ENCODE data around the gene ULBP1. TPM values are rescaled to one million over a fixed set of nuclear protein-coding genes. Genes with fewer than 3 reads are reported as not detected.

The ULBP1 gene
- total RNA-seq, 1 experiment from 2014 or later = 0.81 TPM

- TF ChIP-seq, protein P1, sequence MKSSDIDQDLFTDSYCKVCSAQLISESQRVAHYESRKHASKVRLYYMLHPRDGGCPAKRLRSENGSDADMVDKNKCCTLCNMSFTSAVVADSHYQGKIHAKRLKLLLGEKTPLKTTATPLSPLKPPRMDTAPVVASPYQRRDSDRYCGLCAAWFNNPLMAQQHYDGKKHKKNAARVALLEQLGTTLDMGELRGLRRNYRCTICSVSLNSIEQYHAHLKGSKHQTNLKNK (CRISPR knock-in tag; IDR thresholded peaks at IDR 0.05) = no peak
- TF ChIP-seq ZNF232 (CRISPR knock-in tag; IDR thresholded peaks at IDR 0.05) (no peak), NR3C1 (CRISPR knock-in tag; conservative IDR thresholded peaks at IDR 0.05; ENCODE audit: low read depth) (no peak), NR1H2 (CRISPR knock-in tag; IDR thresholded peaks at IDR 0.05) (no peak), ZBTB43 (CRISPR knock-in tag; IDR thresholded peaks at IDR 0.05) (0 out of 2 replicates have a peak, but pooled peaks have one; percentile 58), ETV6 (CRISPR knock-in tag; IDR thresholded peaks at IDR 0.05) (no peak), AFF4 (CRISPR knock-in tag; IDR thresholded peaks at IDR 0.05; ENCODE audit: borderline replicate concordance) (no peak), GABPB1 (CRISPR knock-in tag; IDR thresholded peaks at IDR 0.05) (peak; percentile 97), RELA (CRISPR knock-in tag; IDR thresholded peaks at IDR 0.05; ENCODE audit: borderline replicate concordance) (0 out of 2 replicates have a peak, but pooled peaks have one; percentile 23), NFATC4 (CRISPR knock-in tag; IDR thresholded peaks at IDR 0.05) (no peak), ESRRA (CRISPR knock-in tag; IDR thresholded peaks at IDR 0.05; ENCODE audit: borderline replicate concordance) (no peak), JAZF1 (CRISPR knock-in tag; IDR thresholded peaks at IDR 0.05) (no peak), E2F4 (CRISPR knock-in tag; IDR thresholded peaks at IDR 0.05; ENCODE audit: borderline replicate concordance, low read depth) (peak; percentile 68; the same call in 1 of the 2 replicates), ZNF121 (CRISPR knock-in tag; IDR thresholded peaks at IDR 0.05) (no peak), MXD4 (CRISPR knock-in tag; IDR thresholded peaks at IDR 0.05; ENCODE audit: borderline replicate concordance) (no peak), ZNF416 (CRISPR knock-in tag; IDR thresholded peaks at IDR 0.05) (no peak), NFE2L1 (CRISPR knock-in tag; IDR thresholded peaks at IDR 0.05) (peak; percentile 58; the same call in 1 of the 2 replicates)
- TF ChIP-seq, protein P2, sequence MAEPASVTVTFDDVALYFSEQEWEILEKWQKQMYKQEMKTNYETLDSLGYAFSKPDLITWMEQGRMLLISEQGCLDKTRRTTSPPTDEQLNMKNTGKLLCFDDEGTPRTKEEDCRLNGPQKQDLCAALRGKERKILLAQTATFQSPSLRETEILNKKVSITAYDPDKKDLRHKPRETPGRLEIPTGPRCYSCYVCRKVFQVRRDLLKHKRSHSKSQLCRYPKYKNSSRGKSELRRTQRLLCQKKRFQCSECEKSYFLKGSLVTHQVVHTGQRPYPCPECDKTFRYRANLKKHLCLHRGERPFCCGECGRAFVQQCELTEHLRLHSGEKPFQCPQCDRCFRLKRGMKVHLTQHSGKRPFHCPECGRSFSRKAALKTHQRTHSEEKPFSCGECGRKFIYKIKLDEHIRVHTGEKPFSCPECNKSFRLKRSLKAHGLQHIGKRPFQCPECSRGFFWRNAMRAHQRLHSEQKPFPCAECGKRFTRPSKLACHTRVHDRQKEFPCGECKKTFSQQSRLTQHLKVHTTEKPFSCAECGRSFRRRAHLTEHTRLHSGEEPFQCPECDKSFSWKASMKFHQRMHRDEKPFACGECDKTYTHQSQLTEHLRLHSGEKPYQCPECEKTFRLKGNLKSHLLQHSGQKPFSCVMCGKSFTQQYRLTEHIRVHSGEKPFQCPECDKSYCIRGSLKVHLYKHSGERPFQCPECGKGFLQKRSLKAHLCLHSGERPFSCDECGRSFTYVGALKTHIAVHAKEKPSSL (CRISPR knock-in tag; conservative IDR thresholded peaks at IDR 0.05) = no peak
- TF ChIP-seq, protein P3, sequence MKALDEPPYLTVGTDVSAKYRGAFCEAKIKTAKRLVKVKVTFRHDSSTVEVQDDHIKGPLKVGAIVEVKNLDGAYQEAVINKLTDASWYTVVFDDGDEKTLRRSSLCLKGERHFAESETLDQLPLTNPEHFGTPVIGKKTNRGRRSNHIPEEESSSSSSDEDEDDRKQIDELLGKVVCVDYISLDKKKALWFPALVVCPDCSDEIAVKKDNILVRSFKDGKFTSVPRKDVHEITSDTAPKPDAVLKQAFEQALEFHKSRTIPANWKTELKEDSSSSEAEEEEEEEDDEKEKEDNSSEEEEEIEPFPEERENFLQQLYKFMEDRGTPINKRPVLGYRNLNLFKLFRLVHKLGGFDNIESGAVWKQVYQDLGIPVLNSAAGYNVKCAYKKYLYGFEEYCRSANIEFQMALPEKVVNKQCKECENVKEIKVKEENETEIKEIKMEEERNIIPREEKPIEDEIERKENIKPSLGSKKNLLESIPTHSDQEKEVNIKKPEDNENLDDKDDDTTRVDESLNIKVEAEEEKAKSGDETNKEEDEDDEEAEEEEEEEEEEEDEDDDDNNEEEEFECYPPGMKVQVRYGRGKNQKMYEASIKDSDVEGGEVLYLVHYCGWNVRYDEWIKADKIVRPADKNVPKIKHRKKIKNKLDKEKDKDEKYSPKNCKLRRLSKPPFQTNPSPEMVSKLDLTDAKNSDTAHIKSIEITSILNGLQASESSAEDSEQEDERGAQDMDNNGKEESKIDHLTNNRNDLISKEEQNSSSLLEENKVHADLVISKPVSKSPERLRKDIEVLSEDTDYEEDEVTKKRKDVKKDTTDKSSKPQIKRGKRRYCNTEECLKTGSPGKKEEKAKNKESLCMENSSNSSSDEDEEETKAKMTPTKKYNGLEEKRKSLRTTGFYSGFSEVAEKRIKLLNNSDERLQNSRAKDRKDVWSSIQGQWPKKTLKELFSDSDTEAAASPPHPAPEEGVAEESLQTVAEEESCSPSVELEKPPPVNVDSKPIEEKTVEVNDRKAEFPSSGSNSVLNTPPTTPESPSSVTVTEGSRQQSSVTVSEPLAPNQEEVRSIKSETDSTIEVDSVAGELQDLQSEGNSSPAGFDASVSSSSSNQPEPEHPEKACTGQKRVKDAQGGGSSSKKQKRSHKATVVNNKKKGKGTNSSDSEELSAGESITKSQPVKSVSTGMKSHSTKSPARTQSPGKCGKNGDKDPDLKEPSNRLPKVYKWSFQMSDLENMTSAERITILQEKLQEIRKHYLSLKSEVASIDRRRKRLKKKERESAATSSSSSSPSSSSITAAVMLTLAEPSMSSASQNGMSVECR (CRISPR knock-in tag; IDR thresholded peaks at IDR 0.05; ENCODE audit: borderline replicate concordance) = 0 out of 2 replicates have a peak, but pooled peaks have one; percentile 64
- TF ChIP-seq, protein P4, sequence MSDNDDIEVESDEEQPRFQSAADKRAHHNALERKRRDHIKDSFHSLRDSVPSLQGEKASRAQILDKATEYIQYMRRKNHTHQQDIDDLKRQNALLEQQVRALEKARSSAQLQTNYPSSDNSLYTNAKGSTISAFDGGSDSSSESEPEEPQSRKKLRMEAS (CRISPR knock-in tag; IDR thresholded peaks at IDR 0.05) = peak; percentile 93
- TF ChIP-seq, protein P5, sequence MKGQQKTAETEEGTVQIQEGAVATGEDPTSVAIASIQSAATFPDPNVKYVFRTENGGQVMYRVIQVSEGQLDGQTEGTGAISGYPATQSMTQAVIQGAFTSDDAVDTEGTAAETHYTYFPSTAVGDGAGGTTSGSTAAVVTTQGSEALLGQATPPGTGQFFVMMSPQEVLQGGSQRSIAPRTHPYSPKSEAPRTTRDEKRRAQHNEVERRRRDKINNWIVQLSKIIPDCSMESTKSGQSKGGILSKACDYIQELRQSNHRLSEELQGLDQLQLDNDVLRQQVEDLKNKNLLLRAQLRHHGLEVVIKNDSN (CRISPR knock-in tag; IDR thresholded peaks at IDR 0.05) = peak; percentile 72; the same call in 1 of the 2 replicates
- TF ChIP-seq, protein P6, sequence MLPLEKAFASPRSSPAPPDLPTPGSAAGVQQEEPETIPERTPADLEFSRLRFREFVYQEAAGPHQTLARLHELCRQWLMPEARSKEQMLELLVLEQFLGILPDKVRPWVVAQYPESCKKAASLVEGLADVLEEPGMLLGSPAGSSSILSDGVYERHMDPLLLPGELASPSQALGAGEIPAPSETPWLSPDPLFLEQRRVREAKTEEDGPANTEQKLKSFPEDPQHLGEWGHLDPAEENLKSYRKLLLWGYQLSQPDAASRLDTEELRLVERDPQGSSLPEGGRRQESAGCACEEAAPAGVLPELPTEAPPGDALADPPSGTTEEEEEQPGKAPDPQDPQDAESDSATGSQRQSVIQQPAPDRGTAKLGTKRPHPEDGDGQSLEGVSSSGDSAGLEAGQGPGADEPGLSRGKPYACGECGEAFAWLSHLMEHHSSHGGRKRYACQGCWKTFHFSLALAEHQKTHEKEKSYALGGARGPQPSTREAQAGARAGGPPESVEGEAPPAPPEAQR (CRISPR knock-in tag; IDR thresholded peaks at IDR 0.05) = no peak
These were observed at the start of gene ULBP1 (continued) for GRCh38 chr6:149963462-149964307.

All from WTC11 (cell line).